Raji (cell line): ENCODE measurements around the gene SGCG.

Experiments
- POLR2A ChIP-seq: IDR thresholded peaks from 2 replicates; pipeline ENCODE4 v1.6.1; 2011; ENCODE audit warnings: low read depth, low read length, control low read depth; ENCODE audit not compliant: insufficient read depth

The SGCG gene

GRCh38 chr13:23183292-23183691 lies 2.5 kb downstream of the SGCG start:
- no peak for TF ChIP-seq POLR2A

GRCh38 chr13:23185542-23185941 lies 4.8 kb downstream of the SGCG start:
- TF ChIP-seq POLR2A = no peak

DNA sequence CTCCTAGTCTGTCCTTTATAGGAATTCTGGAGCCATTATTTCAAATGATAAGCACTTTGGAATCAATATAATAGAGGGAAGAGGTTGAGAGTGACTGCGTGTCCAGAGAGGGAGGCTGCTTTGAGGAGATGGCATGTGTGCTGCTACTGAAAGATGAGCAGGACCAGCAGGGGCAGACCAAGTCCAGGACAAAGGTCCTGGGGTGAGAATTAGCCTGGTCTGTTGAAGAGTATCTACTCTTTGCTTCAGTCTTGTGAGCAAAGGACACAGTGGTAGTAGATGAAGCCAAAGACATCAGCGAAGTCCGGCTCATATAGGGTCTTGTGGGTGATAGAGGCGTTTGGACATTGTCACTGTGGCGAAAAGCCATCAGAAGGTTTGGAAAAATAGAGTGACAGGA lies 21.1 kb downstream of the SGCG start:
- no peak for TF ChIP-seq POLR2A

DNA sequence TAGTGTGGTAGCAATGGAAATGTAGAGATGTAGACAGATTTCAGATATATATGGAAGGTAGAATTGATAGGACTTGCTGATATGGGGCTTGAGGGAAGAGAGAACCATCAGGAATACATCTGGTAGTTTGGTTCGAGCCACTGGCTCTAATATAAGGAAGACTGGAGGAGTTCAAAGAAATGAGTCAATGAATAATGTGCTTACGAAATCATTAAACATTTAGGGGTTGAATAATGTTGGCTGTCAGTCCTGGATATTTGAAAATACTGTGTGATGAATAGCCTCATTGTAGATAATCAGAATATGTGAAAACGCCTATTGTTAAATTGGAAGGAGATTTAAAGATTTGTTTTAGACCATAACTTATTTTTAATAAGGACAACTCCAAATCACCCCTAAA lies 21.6 kb downstream of the SGCG start:
- no peak for TF ChIP-seq POLR2A

GRCh38 chr13:23203516-23203915 lies 22.7 kb downstream of the SGCG start:
- no peak for TF ChIP-seq POLR2A

DNA sequence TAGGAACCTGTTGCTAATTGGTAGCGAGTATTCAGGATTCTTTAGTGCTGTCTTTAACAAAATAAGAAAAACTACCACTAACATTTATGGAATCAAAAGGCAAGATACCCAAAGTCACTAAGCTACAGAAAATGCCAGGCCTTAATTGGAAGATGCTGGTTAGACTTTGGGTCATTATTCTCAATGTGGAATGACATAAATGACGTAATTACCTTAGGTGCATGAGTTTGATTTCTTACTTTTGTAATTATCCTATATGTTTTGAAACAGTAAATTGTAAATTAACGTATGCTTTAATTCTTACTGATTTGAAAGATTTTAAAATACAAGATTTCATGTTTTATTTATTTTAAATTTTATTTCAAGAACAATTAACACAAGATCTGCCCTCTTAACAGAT lies 25.0 kb downstream of the SGCG start:
- no peak for TF ChIP-seq POLR2A

GRCh38 chr13:23212671-23213070 lies 31.9 kb downstream of the SGCG start:
- TF ChIP-seq POLR2A = no peak

- no peak for TF ChIP-seq POLR2A
Measured at GRCh38 chr13:23231241-23231640, 50.5 kb downstream of the SGCG start.

DNA sequence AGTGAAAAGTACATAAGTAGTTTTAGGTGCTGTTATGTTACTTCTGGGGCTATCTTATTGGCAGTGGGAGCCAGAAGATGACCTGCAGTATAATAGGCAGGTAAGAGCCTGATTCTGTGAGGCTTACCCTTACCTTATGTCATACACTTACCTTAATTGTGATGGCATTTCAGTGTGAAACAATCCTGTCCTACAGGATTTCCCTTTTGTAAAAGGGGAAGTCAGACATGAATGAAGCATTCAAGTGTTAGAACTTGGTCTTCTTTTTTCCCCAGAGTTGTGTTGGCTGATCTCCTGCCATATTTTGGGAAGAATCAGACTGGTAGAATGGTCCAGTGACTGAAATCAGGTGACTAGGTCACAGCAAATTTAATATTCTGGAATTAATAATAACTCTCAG lies 55.2 kb downstream of the SGCG start:
- TF ChIP-seq POLR2A = no peak

DNA sequence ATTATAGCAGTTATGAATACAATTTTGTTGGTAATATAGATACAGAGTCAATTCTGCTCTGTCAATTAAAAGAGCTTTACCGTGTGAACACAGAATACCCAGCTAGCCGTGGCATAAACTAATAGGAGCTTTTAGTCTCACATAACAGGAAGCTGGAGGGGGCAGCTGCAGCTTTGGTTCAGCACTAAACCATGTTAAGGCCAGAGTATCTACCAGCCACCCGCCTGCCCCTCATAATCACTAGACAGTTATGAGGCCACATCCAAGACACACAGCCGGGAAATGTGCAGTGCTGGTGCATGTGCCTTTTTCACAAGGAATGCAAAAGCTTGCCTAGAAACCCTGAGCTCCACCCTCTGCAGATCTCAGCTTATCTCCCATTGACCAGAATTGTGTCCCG lies 62.3 kb downstream of the SGCG start:
- no peak for TF ChIP-seq POLR2A

DNA sequence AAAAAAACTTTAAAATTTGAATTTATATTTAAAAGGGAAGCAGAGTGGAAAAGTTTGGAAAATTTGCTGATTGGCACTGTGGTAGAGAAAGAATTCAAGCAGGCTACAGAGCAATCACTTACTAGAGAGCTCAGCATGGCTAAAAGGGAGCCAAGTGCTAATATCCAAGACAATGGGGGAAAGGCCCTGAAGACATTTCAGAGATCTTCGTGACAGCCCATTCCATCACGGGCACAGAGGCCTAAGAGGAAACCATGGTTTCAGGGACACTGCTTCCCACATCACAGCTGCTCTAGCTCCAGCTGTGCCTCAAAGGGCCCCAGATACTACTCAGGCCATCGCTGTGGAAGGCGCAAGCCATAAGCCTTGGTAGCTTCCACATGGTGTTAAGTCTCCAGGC lies 73.7 kb downstream of the SGCG start:
- TF ChIP-seq POLR2A = no peak

DNA sequence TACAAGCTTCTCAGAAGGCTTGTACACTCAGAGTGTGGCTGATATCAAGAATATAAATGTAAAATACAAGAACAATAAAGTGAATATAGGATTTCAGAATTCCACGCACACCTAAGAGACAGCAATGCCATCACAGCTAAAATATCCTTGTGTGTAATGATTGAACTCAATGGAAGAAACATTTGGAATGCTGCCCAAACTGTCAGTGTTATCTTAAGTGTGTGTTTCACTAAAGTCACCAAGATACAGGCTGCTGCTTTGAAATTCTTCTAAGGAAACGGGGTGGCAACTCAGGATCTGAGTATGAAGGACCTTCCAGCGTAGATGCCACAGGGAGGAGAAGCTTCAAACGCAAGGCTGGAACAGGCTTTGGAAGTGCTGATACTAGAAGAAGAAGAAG lies 86.8 kb downstream of the SGCG start:
- no peak for TF ChIP-seq POLR2A

DNA sequence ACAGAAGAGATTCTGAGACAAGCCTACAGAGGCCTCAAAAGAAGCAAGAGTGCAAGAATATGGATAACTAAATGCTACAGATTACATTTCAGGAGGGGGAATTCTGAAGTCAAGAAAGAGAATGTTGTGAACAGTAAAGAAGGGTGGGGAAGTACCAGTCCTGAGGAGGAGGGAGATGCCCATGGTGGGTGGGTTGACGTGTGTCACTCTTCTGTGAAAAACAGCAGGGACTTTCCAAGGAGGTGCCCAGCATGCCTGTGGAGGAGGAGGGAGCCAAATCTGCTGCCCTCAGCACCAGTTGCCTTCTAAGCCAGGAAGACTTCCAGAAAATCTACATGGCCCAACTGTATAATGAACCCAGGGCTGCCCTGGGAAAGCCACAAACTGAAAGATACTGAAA lies 87.7 kb downstream of the SGCG start:
- no peak for TF ChIP-seq POLR2A

DNA sequence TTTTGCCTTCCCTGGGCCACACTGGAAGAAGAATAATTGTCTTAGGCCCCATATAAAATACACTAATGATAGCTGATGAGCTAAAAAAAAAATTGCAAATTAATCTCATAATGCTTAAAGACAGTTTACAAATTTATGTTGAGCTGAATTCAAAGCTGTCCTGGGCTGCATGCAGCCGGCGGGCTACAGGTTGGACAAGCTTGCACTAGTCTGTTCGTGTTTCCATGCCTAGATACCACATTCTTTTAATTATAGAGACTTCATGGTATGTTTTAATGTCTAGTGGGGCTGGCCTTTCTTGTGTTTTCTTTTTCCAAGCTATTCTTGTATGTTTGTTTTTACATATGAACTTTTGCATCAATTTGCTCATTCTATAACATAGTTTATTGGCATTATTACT lies 90.6 kb downstream of the SGCG start:
- TF ChIP-seq POLR2A = no peak

DNA sequence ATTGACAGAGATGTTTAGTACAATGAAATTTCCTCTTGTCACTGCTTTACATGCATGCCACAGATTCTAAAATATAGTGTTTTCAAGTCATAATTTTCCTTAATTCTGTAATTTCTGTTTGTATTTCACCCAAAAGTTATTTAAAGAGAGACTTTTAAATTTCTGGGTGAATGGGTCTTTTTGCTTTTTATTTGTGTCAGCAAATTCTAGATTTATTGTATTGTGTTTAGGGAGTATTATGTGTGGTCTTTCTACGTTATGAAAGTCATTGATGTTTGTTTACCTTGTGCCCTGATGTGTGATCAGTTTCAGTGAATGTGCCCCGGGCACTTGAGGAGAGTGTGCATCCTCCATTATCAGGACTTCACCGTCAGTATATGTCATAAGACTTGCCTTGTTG lies 92.7 kb downstream of the SGCG start:
- no peak for TF ChIP-seq POLR2A

DNA sequence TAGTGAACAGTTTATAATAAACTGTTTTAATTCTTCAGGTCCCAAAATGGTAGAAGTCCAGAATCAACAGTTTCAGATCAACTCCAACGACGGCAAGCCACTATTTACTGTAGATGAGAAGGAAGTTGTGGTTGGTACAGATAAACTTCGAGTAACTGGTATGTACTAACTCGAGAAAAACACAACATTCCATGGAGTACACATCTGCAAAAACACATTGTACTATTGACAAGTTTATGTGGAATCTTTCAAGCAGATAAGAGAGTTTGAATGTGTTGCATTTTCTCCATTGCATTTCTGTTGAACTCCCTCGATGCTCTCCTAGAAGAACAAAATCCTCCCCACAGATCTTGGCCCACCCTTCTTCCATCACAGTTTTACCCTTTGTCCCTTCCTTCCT lies 98.5 kb downstream of the SGCG start:
- TF ChIP-seq POLR2A = no peak

DNA sequence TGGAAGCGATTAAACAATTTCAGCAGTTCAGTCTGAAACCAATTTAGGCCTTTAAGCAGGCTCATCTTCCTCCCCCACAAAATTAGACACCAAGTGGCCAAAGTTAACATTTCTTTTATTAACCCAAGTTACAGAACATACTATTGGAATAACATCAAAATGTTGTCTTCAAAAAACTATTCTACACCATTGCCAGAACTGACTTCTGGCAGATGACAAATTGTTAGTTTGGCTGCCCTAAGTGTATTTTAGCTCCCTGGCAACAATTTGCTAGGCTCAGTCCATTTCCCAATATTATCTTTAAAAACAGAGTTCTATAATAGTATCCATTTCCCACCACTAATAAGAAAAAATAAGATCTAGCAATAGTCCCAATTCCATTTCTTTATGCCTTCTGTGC lies 107.8 kb downstream of the SGCG start:
- TF ChIP-seq POLR2A = no peak

- no peak for TF ChIP-seq POLR2A
Measured at GRCh38 chr13:23288995-23289394, 108.2 kb downstream of the SGCG start.
